Measurements from ENCODE around the gene BCKDHB.

DNA sequence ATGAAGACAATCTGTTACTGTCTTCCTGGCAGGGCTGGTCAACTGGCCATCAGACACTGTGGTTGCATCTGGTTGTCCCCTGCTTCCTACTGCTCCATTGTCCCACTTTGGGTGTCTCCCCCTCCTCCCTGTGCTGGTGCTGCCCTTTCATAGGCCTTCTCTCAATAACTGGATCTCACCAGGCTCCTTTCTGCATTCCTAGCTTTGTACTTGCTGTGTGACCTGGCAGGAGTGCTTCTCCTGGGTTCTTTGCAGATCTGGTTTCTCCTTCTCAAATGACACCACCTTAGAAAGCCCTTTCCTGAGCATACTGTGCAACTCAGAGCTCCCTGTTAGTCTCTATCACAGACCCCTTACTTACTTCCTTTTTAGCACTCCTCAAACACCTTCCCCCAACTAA lies 223.0 kb downstream of the BCKDHB start:
- TF ChIP-seq, protein P1, sequence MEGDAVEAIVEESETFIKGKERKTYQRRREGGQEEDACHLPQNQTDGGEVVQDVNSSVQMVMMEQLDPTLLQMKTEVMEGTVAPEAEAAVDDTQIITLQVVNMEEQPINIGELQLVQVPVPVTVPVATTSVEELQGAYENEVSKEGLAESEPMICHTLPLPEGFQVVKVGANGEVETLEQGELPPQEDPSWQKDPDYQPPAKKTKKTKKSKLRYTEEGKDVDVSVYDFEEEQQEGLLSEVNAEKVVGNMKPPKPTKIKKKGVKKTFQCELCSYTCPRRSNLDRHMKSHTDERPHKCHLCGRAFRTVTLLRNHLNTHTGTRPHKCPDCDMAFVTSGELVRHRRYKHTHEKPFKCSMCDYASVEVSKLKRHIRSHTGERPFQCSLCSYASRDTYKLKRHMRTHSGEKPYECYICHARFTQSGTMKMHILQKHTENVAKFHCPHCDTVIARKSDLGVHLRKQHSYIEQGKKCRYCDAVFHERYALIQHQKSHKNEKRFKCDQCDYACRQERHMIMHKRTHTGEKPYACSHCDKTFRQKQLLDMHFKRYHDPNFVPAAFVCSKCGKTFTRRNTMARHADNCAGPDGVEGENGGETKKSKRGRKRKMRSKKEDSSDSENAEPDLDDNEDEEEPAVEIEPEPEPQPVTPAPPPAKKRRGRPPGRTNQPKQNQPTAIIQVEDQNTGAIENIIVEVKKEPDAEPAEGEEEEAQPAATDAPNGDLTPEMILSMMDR (IDR thresholded peaks at IDR 0.05), result no peak
- TF ChIP-seq SIN3A (IDR thresholded peaks at IDR 0.05; ENCODE audit: borderline replicate concordance, insufficient read depth, low read depth, low read length), result no peak
